Upper lobe of right lung (tissue), 1 donor: ENCODE results near the gene EGLN3. TPM values are rescaled to one million over a fixed set of nuclear protein-coding genes. Genes with fewer than 3 reads are reported as not detected.

Source experiments
- ATAC-seq: fragments of 200-7000 bp; cut with Tn5 transposase; one replicate; pipeline ENCODE4 v1.9.1; 2020; ENCODE audit warnings: mild to moderate bottlenecking, moderate library complexity
- DNase-seq: peaks from one replicate; pipeline ENCODE4 v3.0.0-alpha.2; 2020
- H3K27ac ChIP-seq: fragments of 200-600 bp; one replicate; pipeline ENCODE4 v1.8.0; 2022
- H3K27me3 ChIP-seq: fragments of 200-600 bp; one replicate; pipeline ENCODE4 v1.8.0; 2022; ENCODE audit warnings: mild to moderate bottlenecking
- H3K36me3 ChIP-seq: fragments of 200-600 bp; one replicate; pipeline ENCODE4 v1.8.0; 2022
- H3K4me1 ChIP-seq: fragments of 200-600 bp; one replicate; pipeline ENCODE4 v1.8.0; 2022
- H3K4me3 ChIP-seq: fragments of 200-600 bp; one replicate; pipeline ENCODE4 v1.8.0; 2022; ENCODE audit warnings: mild to moderate bottlenecking
- H3K9me3 ChIP-seq: fragments of 200-600 bp; one replicate; pipeline ENCODE4 v1.8.0; 2022
- intact Hi-C: fragments of 100-400 bp; cut with DNase I; formaldehyde crosslinking; loops from one replicate; pipeline ENCODE4 v1.11.0; 2022
- total RNA-seq: library from RNA; stranded (reverse); fragmentation: NEBNext Ultra II Directional; extraction: Animal tissue kit (Norgen Biotek cat#: 25700); gene quantifications from one replicate; pipeline ENCODE4 v1.2.1, GENCODE V29; 2021
- TF ChIP-seq, protein P1 (sequence below): fragments of 200-600 bp; IDR thresholded peaks from one replicate; pipeline ENCODE4 v1.8.0; 2022; ENCODE audit warnings: antibody characterized with exemption
- donor health status: DM: no; HTN: yes; CAD: no; lungs with severe emphysema.

The EGLN3 gene
- total RNA-seq, 1 donor from 2014 or later, result 7.6 TPM

DNA sequence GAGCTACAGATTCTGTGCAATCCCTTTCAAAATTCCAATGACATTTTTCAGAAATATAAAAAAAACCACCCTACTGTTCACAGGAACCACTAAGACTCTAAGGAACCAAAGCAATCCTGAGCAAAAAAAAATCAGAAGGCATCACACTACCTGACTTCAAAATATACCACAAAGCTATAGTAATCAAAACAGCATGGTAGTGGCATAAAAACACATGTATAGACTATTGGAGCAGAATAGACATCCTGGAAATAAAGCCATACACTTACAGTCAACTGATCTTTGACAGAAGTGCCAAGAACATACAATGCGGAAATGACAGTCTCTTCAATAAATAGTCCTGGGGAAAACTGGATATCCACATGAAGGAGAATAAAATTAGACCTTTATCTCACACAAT is 56.5 kb downstream of the EGLN3 start:
- Histone ChIP-seq H3K27me3 (no peaks in the 10 kb centered on the region), H3K27ac (no peak overlapping the region), H3K4me3 (no peak overlapping the region), H3K9me3 (no peaks in the 10 kb centered on the region), H3K4me1 (no peaks in the 10 kb centered on the region), H3K36me3 (no peaks in the 10 kb centered on the region)
- intact Hi-C loops, result no loop called here
- TF ChIP-seq, protein P1, sequence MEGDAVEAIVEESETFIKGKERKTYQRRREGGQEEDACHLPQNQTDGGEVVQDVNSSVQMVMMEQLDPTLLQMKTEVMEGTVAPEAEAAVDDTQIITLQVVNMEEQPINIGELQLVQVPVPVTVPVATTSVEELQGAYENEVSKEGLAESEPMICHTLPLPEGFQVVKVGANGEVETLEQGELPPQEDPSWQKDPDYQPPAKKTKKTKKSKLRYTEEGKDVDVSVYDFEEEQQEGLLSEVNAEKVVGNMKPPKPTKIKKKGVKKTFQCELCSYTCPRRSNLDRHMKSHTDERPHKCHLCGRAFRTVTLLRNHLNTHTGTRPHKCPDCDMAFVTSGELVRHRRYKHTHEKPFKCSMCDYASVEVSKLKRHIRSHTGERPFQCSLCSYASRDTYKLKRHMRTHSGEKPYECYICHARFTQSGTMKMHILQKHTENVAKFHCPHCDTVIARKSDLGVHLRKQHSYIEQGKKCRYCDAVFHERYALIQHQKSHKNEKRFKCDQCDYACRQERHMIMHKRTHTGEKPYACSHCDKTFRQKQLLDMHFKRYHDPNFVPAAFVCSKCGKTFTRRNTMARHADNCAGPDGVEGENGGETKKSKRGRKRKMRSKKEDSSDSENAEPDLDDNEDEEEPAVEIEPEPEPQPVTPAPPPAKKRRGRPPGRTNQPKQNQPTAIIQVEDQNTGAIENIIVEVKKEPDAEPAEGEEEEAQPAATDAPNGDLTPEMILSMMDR, result no peak
- ATAC-seq, result no peak
- DNase-seq, result no peak

DNA sequence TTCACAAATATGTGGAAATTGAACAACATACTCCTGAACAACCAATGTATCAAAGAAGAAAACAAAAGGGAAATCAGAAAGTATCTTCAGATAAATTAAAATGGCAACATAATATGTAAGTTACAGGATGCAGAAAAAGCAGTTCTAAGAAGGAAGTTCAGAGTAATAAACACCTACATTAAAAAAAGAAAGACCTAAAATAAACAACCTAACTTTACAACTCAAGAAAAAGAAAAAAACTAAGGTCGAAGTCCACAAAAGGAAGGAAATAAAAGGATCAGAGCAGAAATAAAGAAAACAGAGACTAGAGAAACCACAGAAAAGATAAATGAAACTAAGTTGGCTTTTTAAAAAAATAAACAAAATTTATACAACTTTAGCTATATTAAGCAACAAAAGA is 59.2 kb downstream of the EGLN3 start:
- H3K9me3 ChIP-seq, result no peaks in the 10 kb centered on the region
- H3K36me3 ChIP-seq, result no peaks in the 10 kb centered on the region
- no peak overlapping the region for H3K4me3 ChIP-seq
- no peak for ATAC-seq
- no peaks in the 10 kb centered on the region for H3K27me3 ChIP-seq
- no peaks in the 10 kb centered on the region for H3K4me1 ChIP-seq
- H3K27ac ChIP-seq, result no peak overlapping the region
- TF ChIP-seq, protein P1, result no peak
- no peak for DNase-seq
- intact Hi-C loops, result no loop called here

DNA sequence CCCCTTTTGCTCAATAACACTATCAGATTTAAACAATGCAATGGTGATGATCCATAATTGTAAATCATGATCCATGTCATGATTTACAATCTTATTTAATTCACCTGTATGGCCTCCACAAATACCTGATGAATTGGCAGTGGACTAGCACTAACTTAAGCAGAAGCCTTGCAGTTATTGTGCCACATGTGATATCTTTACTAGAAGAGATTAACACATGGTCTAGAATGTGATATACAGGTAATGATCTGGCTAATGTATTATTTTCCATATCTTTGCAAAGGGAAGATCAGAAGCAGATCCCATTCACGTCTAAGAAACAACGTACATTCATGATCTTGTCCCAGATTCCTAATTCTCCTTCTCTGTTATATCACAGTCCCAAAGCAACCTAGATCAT is 66.0 kb downstream of the EGLN3 start:
- Histone ChIP-seq H3K4me3 (no peak overlapping the region), H3K9me3 (no peaks in the 10 kb centered on the region), H3K36me3 (no peaks in the 10 kb centered on the region), H3K4me1 (no peaks in the 10 kb centered on the region), H3K27ac (no peak overlapping the region), H3K27me3 (no peaks in the 10 kb centered on the region)
- DNase-seq (no peak), ATAC-seq (no peak)
- intact Hi-C loops, result no loop called here
- TF ChIP-seq, protein P1, result no peak

DNA sequence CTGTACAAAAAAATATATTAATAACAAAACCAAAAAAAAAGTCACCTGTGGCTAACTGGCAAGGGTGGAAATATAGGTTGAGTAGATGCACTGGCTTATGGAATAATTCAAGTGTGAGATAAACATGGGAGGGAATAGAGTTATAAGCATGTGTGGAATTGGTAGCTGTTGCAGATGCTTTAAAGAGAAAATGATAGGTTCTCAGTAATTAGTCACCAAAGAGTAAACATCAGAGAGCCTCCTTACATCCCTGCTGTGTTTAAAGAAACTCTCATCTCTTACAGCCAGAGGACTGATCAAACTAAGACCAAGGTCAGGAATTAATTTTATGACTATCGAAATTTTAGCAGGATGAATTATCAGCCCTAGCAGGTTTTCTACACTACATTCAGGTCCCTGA is 70.5 kb downstream of the EGLN3 start:
- TF ChIP-seq, protein P1, result no peak
- no peaks in the 10 kb centered on the region for H3K27me3 ChIP-seq
- no peaks in the 10 kb centered on the region for H3K4me1 ChIP-seq
- H3K4me3 ChIP-seq, result no peak overlapping the region
- DNase-seq, result no peak
- H3K36me3 ChIP-seq, result no peaks in the 10 kb centered on the region
- peaks cover 14% of the 10 kb centered on the region for H3K9me3 ChIP-seq
- intact Hi-C loops, result no loop called here
- no peak overlapping the region for H3K27ac ChIP-seq
- ATAC-seq, result no peak

DNA sequence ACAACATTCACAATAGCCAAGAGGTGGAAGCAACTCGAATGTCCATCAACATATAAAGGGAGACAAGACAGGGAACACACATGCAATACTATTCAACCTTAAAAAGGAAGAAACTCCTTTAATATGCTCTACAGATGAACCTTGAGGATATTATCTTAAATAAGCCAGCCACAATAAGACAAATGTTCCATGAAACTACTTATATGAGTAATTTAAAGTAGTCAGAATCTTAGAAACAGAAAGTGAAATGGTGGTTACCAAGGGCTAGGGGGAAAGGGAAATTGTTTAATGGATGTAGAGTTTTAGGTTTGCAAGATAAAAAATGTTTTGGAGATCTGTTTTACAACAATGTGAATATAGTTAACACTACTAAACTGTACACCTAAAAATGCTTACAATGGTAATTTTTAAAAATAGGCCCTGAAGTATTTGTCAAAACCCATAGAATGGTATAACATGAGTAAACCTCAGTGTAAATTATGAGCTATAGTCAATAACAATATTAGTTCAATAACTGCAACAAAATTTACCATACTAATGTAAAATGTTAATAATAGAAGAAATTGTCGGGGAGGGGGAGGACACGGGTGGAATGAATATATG is 71.1 kb downstream of the EGLN3 start:
- Histone ChIP-seq H3K9me3 (peaks cover 16% of the 10 kb centered on the region), H3K27ac (no peak overlapping the region), H3K36me3 (no peaks in the 10 kb centered on the region), H3K4me3 (no peak overlapping the region), H3K27me3 (no peaks in the 10 kb centered on the region), H3K4me1 (no peaks in the 10 kb centered on the region)
- no peak for ATAC-seq
- DNase-seq, result no peak
- TF ChIP-seq, protein P1, result no peak
- intact Hi-C loops, result no loop called here

DNA sequence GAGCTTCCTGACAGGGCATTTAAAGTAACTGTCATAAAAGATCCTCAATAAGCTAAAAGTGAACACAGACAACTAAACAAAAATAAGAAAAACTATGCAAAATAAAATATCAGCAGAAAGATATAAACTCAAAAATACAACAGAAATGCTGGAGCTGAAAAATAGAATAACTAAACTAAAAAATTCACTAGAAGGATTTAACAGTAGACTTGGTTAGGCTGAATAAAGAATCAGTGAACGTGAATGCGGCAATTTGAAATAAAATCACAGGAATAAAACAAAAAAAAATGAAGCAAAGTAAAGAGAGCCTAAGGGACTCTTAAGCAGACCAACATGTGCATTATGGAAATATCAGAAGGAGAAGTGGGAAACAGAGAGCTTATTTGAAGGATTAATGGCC is 74.6 kb downstream of the EGLN3 start:
- ATAC-seq, result no peak
- H3K9me3 ChIP-seq, result peaks cover 16% of the 10 kb centered on the region
- H3K36me3 ChIP-seq, result no peaks in the 10 kb centered on the region
- H3K27me3 ChIP-seq, result no peaks in the 10 kb centered on the region
- TF ChIP-seq, protein P1, result no peak
- no peaks in the 10 kb centered on the region for H3K4me1 ChIP-seq
- intact Hi-C loops, result no loop called here
- DNase-seq, result no peak
- H3K27ac ChIP-seq, result no peak overlapping the region
- no peak overlapping the region for H3K4me3 ChIP-seq
